Fibroblast of pulmonary artery (primary cell): ENCODE results near the gene EGLN2.
"Not testable (repeated sequence)": the region's sequence is repeated elsewhere in the genome, so short reads cannot be mapped to it uniquely, and the experiment has no call there.

Source experiments
- DNase-seq: peaks from one replicate; pipeline ENCODE4 v3.0.0-alpha.2; 2010; ENCODE audit warnings: low read depth
- H3K4me3 ChIP-seq: replicated peaks from 2 replicates; pipeline ENCODE4 v1.5.1; 2011; ENCODE audit warnings: low read depth, mild to moderate bottlenecking, control low read depth, low read length, moderate library complexity
- CTCF ChIP-seq: IDR thresholded peaks from 2 replicates; pipeline ENCODE4 v1.5.1; 2011; ENCODE audit warnings: mild to moderate bottlenecking, control low read depth, low read length, inconsistent platforms; ENCODE audit errors: missing control alignments

EGLN2 gene

GRCh38 chr19:40768869-40769268 lies 30.1 kb upstream of the EGLN2 start:
- no peak overlapping the region for H3K4me3 ChIP-seq
- no peak for DNase-seq
- TF ChIP-seq CTCF: no peak

GRCh38 chr19:40771101-40771862 lies 27.7 kb upstream of the EGLN2 start:
- not testable (repeated sequence) for H3K4me3 ChIP-seq, DNase-seq

GRCh38 chr19:40774916-40775631 lies 23.9 kb upstream of the EGLN2 start, which contains the start of gene MIA:
TSS of gene MIA (plus strand) at chr19:40775521. CDS start at chr19:40775543, 22 bp downstream.
- no peak within 1 kb of the TSS for H3K4me3 ChIP-seq
- DNase-seq: no peak
- no peak for TF ChIP-seq CTCF

GRCh38 chr19:40775632-40776022 lies 23.4 kb upstream of the EGLN2 start:
- H3K4me3 ChIP-seq: no peak overlapping the region
- TF ChIP-seq CTCF: no peak
- DNase-seq: no peak

GRCh38 chr19:40776364-40776763 lies 22.6 kb upstream of the EGLN2 start:
- no peak for TF ChIP-seq CTCF
- no peak overlapping the region for H3K4me3 ChIP-seq
- DNase-seq: no peak

- peak overlapping the region; percentile 74 for H3K4me3 ChIP-seq
- no peak for TF ChIP-seq CTCF
- peak; percentile 94 for DNase-seq
These were observed 21.9 kb upstream of the EGLN2 start for GRCh38 chr19:40776932-40777644.

- TF ChIP-seq CTCF: no peak
- peak overlapping the region; percentile 74 for H3K4me3 ChIP-seq
- DNase-seq: no peak
These were observed 21.4 kb upstream of the EGLN2 start for GRCh38 chr19:40777645-40777936.
